Upper lobe of right lung (tissue), 1 donor: ENCODE measurements around the gene SLC9A8. TPM values are rescaled to one million over a fixed set of nuclear protein-coding genes. Genes with fewer than 3 reads are reported as not detected.
"Not testable (repeated sequence)": the region's sequence is repeated elsewhere in the genome, so short reads cannot be mapped to it uniquely, and the experiment has no call there.

ENCODE experiments used
- ATAC-seq: fragments of 200-7000 bp; cut with Tn5 transposase; one replicate; pipeline ENCODE4 v1.9.1; 2020; ENCODE audit warnings: mild to moderate bottlenecking, moderate library complexity
- DNase-seq: peaks from one replicate; pipeline ENCODE4 v3.0.0-alpha.2; 2020
- H3K27ac ChIP-seq: fragments of 200-600 bp; one replicate; pipeline ENCODE4 v1.8.0; 2022
- H3K27me3 ChIP-seq: fragments of 200-600 bp; one replicate; pipeline ENCODE4 v1.8.0; 2022; ENCODE audit warnings: mild to moderate bottlenecking
- H3K36me3 ChIP-seq: fragments of 200-600 bp; one replicate; pipeline ENCODE4 v1.8.0; 2022
- H3K4me1 ChIP-seq: fragments of 200-600 bp; one replicate; pipeline ENCODE4 v1.8.0; 2022
- H3K4me3 ChIP-seq: fragments of 200-600 bp; one replicate; pipeline ENCODE4 v1.8.0; 2022; ENCODE audit warnings: mild to moderate bottlenecking
- H3K9me3 ChIP-seq: fragments of 200-600 bp; one replicate; pipeline ENCODE4 v1.8.0; 2022
- intact Hi-C: fragments of 100-400 bp; cut with DNase I; formaldehyde crosslinking; loops from one replicate; pipeline ENCODE4 v1.11.0; 2022
- total RNA-seq: library from RNA; stranded (reverse); fragmentation: NEBNext Ultra II Directional; extraction: Animal tissue kit (Norgen Biotek cat#: 25700); gene quantifications from one replicate; pipeline ENCODE4 v1.2.1, GENCODE V29; 2021
- TF ChIP-seq, protein P1 (sequence below): fragments of 200-600 bp; IDR thresholded peaks from one replicate; pipeline ENCODE4 v1.8.0; 2022; ENCODE audit warnings: antibody characterized with exemption
- donor health status: DM: no; HTN: yes; CAD: no; lungs with severe emphysema.

The SLC9A8 gene
- total RNA-seq, 1 donor from 2014 or later = 15.0 TPM

DNA sequence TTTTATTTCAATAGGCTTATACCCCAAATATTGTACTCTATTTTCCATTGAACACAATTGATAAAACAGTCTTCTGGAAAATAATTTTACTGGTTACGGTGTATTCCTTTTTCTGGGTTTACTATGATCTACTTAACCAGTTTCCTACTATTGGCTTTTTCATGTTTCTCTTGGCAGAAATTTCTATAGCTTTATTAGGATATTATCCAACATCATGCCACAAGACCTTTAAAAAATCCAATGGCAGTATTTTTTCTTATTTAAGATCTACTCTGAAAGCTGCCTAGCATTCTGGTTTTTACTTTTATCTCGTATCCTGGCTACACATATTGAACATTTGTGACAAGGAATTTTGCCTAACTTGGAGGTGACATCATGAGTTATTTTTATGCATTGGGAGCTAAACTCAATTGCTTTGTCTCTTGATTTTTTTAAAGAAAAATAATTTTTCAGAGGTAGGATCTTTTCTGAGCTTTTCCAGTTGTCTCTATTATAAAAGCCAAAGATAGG is 45.5 kb downstream of the SLC9A8 start:
- ATAC-seq (no peak), DNase-seq (no peak)
- intact Hi-C loops = no loop called here
- Histone ChIP-seq H3K27ac (no peak overlapping the region), H3K27me3 (no peaks in the 10 kb centered on the region), H3K4me3 (no peak overlapping the region), H3K4me1 (no peaks in the 10 kb centered on the region), H3K36me3 (peaks cover 59% of the 10 kb centered on the region), H3K9me3 (no peaks in the 10 kb centered on the region)
- TF ChIP-seq, protein P1, sequence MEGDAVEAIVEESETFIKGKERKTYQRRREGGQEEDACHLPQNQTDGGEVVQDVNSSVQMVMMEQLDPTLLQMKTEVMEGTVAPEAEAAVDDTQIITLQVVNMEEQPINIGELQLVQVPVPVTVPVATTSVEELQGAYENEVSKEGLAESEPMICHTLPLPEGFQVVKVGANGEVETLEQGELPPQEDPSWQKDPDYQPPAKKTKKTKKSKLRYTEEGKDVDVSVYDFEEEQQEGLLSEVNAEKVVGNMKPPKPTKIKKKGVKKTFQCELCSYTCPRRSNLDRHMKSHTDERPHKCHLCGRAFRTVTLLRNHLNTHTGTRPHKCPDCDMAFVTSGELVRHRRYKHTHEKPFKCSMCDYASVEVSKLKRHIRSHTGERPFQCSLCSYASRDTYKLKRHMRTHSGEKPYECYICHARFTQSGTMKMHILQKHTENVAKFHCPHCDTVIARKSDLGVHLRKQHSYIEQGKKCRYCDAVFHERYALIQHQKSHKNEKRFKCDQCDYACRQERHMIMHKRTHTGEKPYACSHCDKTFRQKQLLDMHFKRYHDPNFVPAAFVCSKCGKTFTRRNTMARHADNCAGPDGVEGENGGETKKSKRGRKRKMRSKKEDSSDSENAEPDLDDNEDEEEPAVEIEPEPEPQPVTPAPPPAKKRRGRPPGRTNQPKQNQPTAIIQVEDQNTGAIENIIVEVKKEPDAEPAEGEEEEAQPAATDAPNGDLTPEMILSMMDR = no peak

DNA sequence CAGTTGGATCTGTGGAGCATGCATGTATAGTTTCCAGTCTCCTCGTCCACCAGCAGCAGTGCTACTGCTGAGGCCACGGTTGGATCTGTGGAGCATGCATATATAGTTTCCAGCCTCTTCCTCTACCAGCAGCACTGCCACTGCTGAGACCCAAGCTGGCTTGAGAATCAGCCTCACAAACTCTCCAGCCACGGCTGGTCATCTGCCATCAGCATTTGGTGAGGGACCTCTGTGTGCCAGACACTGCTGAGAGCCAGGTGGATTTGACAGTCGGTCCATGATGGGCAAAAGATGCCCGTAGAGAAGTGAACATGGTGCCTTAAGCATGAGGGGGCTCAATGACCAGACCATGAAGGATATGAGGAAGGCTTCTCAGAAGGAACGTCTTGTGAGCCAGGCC is 46.4 kb downstream of the SLC9A8 start:
- Histone ChIP-seq H3K9me3 (no peaks in the 10 kb centered on the region), H3K27me3 (no peaks in the 10 kb centered on the region), H3K36me3 (peaks cover 59% of the 10 kb centered on the region), H3K4me1 (no peaks in the 10 kb centered on the region), H3K27ac (no peak overlapping the region), H3K4me3 (no peak overlapping the region)
- intact Hi-C loops = no loop called here
- TF ChIP-seq, protein P1 = no peak
- ATAC-seq (no peak), DNase-seq (no peak)

DNA sequence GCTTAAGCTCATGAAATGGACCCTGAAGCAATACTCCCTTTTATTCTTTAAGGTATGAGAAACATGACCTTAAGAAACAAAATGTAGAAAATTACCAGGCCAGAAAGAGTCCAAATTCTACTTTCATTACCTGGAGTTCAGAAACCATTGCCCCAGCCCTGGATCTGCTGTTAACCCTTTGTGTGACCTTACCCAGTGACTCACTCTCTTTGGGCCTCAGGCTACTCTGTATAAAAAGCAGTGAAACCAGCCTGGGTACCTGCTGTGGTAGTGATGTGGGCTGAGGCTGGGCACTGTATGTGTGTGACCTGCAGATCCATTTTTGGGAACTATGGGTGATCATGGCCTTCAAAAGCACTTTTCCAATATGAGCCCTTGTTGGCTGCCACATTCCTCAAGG is 47.2 kb downstream of the SLC9A8 start:
- Histone ChIP-seq H3K4me1 (no peaks in the 10 kb centered on the region), H3K9me3 (no peaks in the 10 kb centered on the region), H3K4me3 (no peak overlapping the region), H3K27ac (no peak overlapping the region), H3K27me3 (no peaks in the 10 kb centered on the region), H3K36me3 (peaks cover 67% of the 10 kb centered on the region)
- ATAC-seq (no peak), DNase-seq (no peak)
- intact Hi-C loops = no loop called here
- TF ChIP-seq, protein P1 = no peak

DNA sequence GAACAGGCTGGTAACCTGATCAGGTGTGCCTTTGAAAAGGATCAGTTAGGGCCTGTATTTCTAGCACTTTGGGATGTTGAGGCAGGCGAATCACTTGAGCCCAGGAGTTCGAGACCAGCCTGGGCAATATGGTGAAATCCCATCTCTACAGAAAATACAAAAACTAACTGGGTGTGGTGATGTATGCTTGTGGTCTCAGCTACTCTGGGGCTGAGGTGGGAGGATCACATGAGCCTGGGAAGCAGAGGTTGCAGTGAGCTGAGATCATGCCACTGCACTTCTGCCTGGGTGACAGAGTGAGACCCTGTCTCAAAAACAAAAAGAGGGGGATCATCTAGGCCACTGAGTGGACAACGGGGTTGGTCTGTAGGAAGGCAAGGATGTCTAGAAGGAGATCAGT is 48.6 kb downstream of the SLC9A8 start:
- H3K27me3 ChIP-seq, H3K9me3 ChIP-seq, H3K4me3 ChIP-seq, H3K4me1 ChIP-seq, DNase-seq, H3K27ac ChIP-seq, intact Hi-C loops: not testable (repeated sequence)
- peaks cover 69% of the 10 kb centered on the region for H3K36me3 ChIP-seq
- ATAC-seq = peak; percentile 63

DNA sequence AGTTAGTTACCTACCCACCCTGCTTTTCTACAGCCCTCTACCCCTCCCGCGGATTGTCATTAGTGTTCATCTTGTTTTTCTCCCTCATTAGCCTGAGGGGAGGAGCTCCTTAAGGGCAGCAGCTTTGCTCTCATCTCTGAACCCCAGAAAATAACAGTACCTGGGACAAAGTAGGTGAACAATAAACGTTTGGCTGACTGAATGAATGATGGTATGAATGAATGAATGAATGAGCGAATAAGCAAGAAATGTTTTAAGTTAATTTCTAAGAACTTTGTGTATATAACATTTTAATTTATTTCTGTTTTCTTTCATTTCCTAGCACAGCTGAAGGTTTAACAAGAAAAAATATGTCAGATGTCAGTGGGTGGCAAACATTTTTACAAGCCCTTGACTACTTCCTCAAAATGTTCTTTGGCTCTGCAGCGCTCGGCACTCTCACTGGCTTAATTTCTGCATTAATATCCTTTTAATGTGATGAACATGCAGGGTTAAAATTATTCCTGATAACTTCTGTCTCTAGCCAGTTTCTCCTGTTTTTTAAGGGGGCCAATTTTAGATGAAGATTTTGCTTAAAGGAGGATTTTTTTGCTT is 50.1 kb downstream of the SLC9A8 start:
- intact Hi-C loops = no loop called here
- Histone ChIP-seq H3K36me3 (peaks cover 55% of the 10 kb centered on the region), H3K4me3 (no peak overlapping the region), H3K27me3 (no peaks in the 10 kb centered on the region), H3K9me3 (no peaks in the 10 kb centered on the region), H3K27ac (no peak overlapping the region), H3K4me1 (no peaks in the 10 kb centered on the region)
- TF ChIP-seq, protein P1 = no peak
- DNase-seq (no peak), ATAC-seq (no peak)

DNA sequence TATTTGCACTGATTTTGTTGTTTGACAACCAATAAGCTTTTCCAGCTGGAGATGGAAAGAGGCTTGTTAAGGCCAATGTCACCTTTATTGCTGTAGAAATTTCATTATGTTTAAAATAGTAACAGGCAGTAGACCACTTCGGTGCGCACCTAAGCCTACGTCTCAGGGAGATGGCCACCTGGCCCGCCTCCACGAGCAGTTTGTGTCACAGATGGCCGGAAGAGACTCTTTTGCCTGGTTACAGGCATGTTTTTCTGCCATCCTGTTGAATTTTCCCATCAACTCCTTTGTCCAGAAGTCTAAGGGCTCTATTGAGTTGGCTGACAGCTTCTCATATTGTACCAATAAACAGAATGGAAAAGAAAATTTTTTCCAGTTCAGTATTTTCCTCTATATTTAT is 51.0 kb downstream of the SLC9A8 start:
- Histone ChIP-seq H3K27ac (no peak overlapping the region), H3K9me3 (no peaks in the 10 kb centered on the region), H3K27me3 (no peaks in the 10 kb centered on the region), H3K4me1 (no peaks in the 10 kb centered on the region), H3K36me3 (peaks cover 53% of the 10 kb centered on the region), H3K4me3 (no peak overlapping the region)
- ATAC-seq (no peak), DNase-seq (no peak)
- TF ChIP-seq, protein P1 = no peak
- intact Hi-C loops = no loop called here
